IMR-90 (cell line): ENCODE results near the gene GPR108. TPM values are rescaled to one million over a fixed set of nuclear protein-coding genes. Genes with fewer than 3 reads are reported as not detected.

ENCODE experiments used
- ATAC-seq: fragments of 200-7000 bp; cut with Tn5 transposase; 2 replicates; pipeline ENCODE4 v1.9.1; 2020; ENCODE audit warnings: low read depth, mild to moderate bottlenecking, moderate library complexity
- BruUV-seq: library from RNA; stranded (reverse); fragments of 400-500 nt; replicated peaks from 2 replicates; lab custom pipeline; 2021; lab: Mats Ljungman, UMichigan
- CTCF ChIA-PET: fragments of 300-600 bp; formaldehyde crosslinking; extraction: SDS; loops from one replicate; lab custom pipeline; 2021; ENCODE audit warnings: antibody characterized with exemption; lab: Yijun Ruan, JAX
- POLR2A ChIA-PET: fragments of 300-600 bp; sonication (Branson Sonifier 250); formaldehyde crosslinking; loops from one replicate; lab custom pipeline; 2022; ENCODE audit warnings: antibody characterized with exemption; ENCODE audit not compliant: unreplicated experiment; lab: Charles Lee
- DNase-seq: peaks from one replicate; pipeline ENCODE4 v3.0.0; 2013
- H2AFZ ChIP-seq: replicated peaks from 2 replicates; pipeline ENCODE3; 2013; ENCODE audit warnings: low read length, mild to moderate bottlenecking; ENCODE audit not compliant: poor library complexity
- H2AK5ac ChIP-seq: 2 replicates; pipeline ENCODE4 v1.6.1; 2013; ENCODE audit warnings: low read depth, low read length, inconsistent platforms
- H2AK9ac ChIP-seq: replicated peaks from 2 replicates; pipeline ENCODE3; 2013; ENCODE audit warnings: mild to moderate bottlenecking, low read depth, low read length, moderate library complexity; ENCODE audit not compliant: poor library complexity
- H2BK120ac ChIP-seq: 2 replicates; pipeline ENCODE4 v1.6.1; 2013; ENCODE audit warnings: low read depth, low read length, inconsistent platforms
- H2BK15ac ChIP-seq: 3 replicates; pipeline ENCODE4 v1.6.1; 2013; ENCODE audit warnings: low read depth, low read length, inconsistent platforms
- H2BK20ac ChIP-seq: 2 replicates; pipeline ENCODE4 v1.6.1; 2013; ENCODE audit warnings: low read depth, mild to moderate bottlenecking, inconsistent platforms, low read length, moderate library complexity
- H2BK5ac ChIP-seq: 2 replicates; pipeline ENCODE4 v1.6.1; 2013; ENCODE audit warnings: mild to moderate bottlenecking, low read depth, low read length, inconsistent platforms; ENCODE audit not compliant: poor library complexity, severe bottlenecking
- H3K14ac ChIP-seq: replicated peaks from 2 replicates; pipeline ENCODE4 v1.6.1; 2013; ENCODE audit warnings: low read depth, low read length, inconsistent platforms
- H3K18ac ChIP-seq: 2 replicates; pipeline ENCODE4 v1.6.1; 2013; ENCODE audit warnings: low read depth, low read length, control low read depth
- H3K23ac ChIP-seq: 2 replicates; pipeline ENCODE4 v1.6.1; 2013; ENCODE audit warnings: low read depth, low read length, inconsistent platforms
- H3K27ac ChIP-seq: 2 replicates; pipeline ENCODE4 v1.5.1; 2013; ENCODE audit warnings: mild to moderate bottlenecking, control low read depth, low read length; ENCODE audit not compliant: insufficient read depth
- H3K27me3 ChIP-seq: 2 replicates; pipeline ENCODE4 v1.6.1; 2013; ENCODE audit warnings: low read length; ENCODE audit not compliant: control insufficient read depth, insufficient read depth
- H3K36me3 ChIP-seq: 2 replicates; pipeline ENCODE4 v1.6.1; 2013; ENCODE audit warnings: low read length, mixed read lengths; ENCODE audit not compliant: control insufficient read depth, insufficient read depth
- H3K4ac ChIP-seq: 2 replicates; pipeline ENCODE4 v1.6.1; 2013; ENCODE audit warnings: low read depth, low read length, inconsistent platforms
- H3K4me1 ChIP-seq: 2 replicates; pipeline ENCODE4 v1.6.1; 2013; ENCODE audit warnings: low read length, mixed read lengths; ENCODE audit not compliant: control insufficient read depth, insufficient read depth
- H3K4me2 ChIP-seq: 2 replicates; pipeline ENCODE4 v1.6.1; 2013; ENCODE audit warnings: low read depth, mild to moderate bottlenecking, control low read depth, low read length, moderate library complexity
- H3K4me3 ChIP-seq: 2 replicates; pipeline ENCODE4 v1.5.1; 2013; ENCODE audit warnings: low read depth, mild to moderate bottlenecking, control low read depth, low read length, moderate library complexity; ENCODE audit not compliant: insufficient read depth
- H3K56ac ChIP-seq: 2 replicates; pipeline ENCODE4 v1.6.1; 2013; ENCODE audit warnings: low read length, inconsistent platforms; ENCODE audit not compliant: insufficient read depth; ENCODE audit errors: extremely low read depth
- H3K79me1 ChIP-seq, 2 experiments: 2 replicates each; pipeline ENCODE4 v1.6.1; 2013; ENCODE audit warnings: low read length in 2 of 2, inconsistent platforms in 1 of 2, low read depth in 1 of 2
- H3K9ac ChIP-seq: 2 replicates; pipeline ENCODE4 v1.6.1; 2013; ENCODE audit warnings: low read depth, low read length, control low read depth
- H3K9me1 ChIP-seq: 2 replicates; pipeline ENCODE4 v1.6.1; 2013; ENCODE audit warnings: low read length, inconsistent platforms; ENCODE audit not compliant: insufficient read depth
- H3K9me3 ChIP-seq: 2 replicates; pipeline ENCODE4 v1.6.1; 2013; ENCODE audit warnings: low read length; ENCODE audit not compliant: control insufficient read depth, insufficient read depth
- H4K20me1 ChIP-seq: 2 replicates; pipeline ENCODE4 v1.6.1; 2013; ENCODE audit warnings: low read length, inconsistent platforms; ENCODE audit not compliant: insufficient read depth
- H4K5ac ChIP-seq: 2 replicates; pipeline ENCODE4 v1.6.1; 2013; ENCODE audit warnings: mild to moderate bottlenecking, low read depth, low read length, control low read depth
- H4K8ac ChIP-seq, 2 experiments: 2 replicates each; pipeline ENCODE4 v1.6.1; 2013; ENCODE audit warnings: low read depth in 2 of 2, low read length in 2 of 2, control low read depth in 1 of 2, inconsistent platforms in 1 of 2
- H4K91ac ChIP-seq: 2 replicates; pipeline ENCODE4 v1.6.1; 2013; ENCODE audit warnings: low read depth, low read length, inconsistent platforms; ENCODE audit not compliant: insufficient read depth
- BHLHE40 ChIP-seq: fragments of 150-350 bp; IDR thresholded peaks from 2 replicates; pipeline ENCODE4 v1.6.1; 2016; ENCODE audit warnings: mild to moderate bottlenecking, low read depth, low read length
- CEBPB ChIP-seq: IDR thresholded peaks from 2 replicates; pipeline ENCODE4 v1.6.1; 2012; ENCODE audit warnings: low read depth, low read length, improper control_type of control experiment
- CHD1 ChIP-seq: IDR thresholded peaks from 2 replicates; pipeline ENCODE4 v1.6.1; 2012; ENCODE audit warnings: low read depth, low read length, improper control_type of control experiment
- FOS ChIP-seq: fragments of 150-350 bp; IDR thresholded peaks from 2 replicates; pipeline ENCODE4 v1.6.1; 2016; ENCODE audit warnings: low read depth, low read length
- MAFK ChIP-seq: IDR thresholded peaks from 2 replicates; pipeline ENCODE4 v1.6.1; 2012; ENCODE audit warnings: low read depth, low read length, improper control_type of control experiment
- MAZ ChIP-seq: IDR thresholded peaks from 2 replicates; pipeline ENCODE4 v1.6.1; 2012; ENCODE audit warnings: low read depth, mild to moderate bottlenecking, low read length, improper control_type of control experiment, moderate library complexity, borderline replicate concordance
- NFE2L2 ChIP-seq: fragments of 150-350 bp; IDR thresholded peaks from 2 replicates; pipeline ENCODE4 v1.6.1; 2016; ENCODE audit warnings: low read depth, mild to moderate bottlenecking, low read length
- POLR2A ChIP-seq: IDR thresholded peaks from 2 replicates; pipeline ENCODE4 v1.6.1; 2012; ENCODE audit warnings: mild to moderate bottlenecking, low read depth, low read length
- RAD21 ChIP-seq: IDR thresholded peaks from 2 replicates; pipeline ENCODE4 v1.6.1; 2012; ENCODE audit warnings: low read length, improper control_type of control experiment
- RCOR1 ChIP-seq: IDR thresholded peaks from 2 replicates; pipeline ENCODE4 v1.6.1; 2012; ENCODE audit warnings: mild to moderate bottlenecking, low read length, improper control_type of control experiment; ENCODE audit not compliant: insufficient replicate concordance
- RFX5 ChIP-seq: IDR thresholded peaks from 2 replicates; pipeline ENCODE4 v1.8.0; 2012; ENCODE audit warnings: low read depth, mild to moderate bottlenecking, low read length, moderate library complexity
- SMC3 ChIP-seq: fragments of 150-350 bp; IDR thresholded peaks from 2 replicates; pipeline ENCODE4 v1.6.1; 2016; ENCODE audit warnings: low read depth, mild to moderate bottlenecking, antibody characterized with exemption, low read length, moderate library complexity
- WGBS, 2 experiments: methylation state at CpG; one replicate each; pipeline versions ENCODE4 v1.1.5 to v1.1.7; 2013; ENCODE audit warnings: missing lambda C conversion rate in 2 of 2; ENCODE audit not compliant: insufficient read length in 1 of 2; ENCODE audit errors: extremely low coverage in 2 of 2; 5-methylcytosine and 5-hydroxymethylcytosine counted together
- dilution Hi-C: fragments of 300-500 bp; cut with HindIII; formaldehyde crosslinking; loops from one replicate; pipeline ENCODE4 v1.14.3; 2018; ENCODE audit warnings: low sequenced_read_pairs; ENCODE audit not compliant: unreplicated experiment
- in situ Hi-C: fragments of 300-500 bp; cut with MboI; formaldehyde crosslinking; loops from 3 replicates; pipeline ENCODE4 v1.14.3; 2019; ENCODE audit warnings: low sequenced_read_pairs, inconsistent platforms, mixed read lengths
- intact Hi-C: fragments of 100-400 bp; cut with micrococcal nuclease; formaldehyde crosslinking; loops from 2 replicates; pipeline ENCODE4 v1.10.0; 2022
- polyA plus RNA-seq, 3 experiments: library from polyadenylated mRNA; depleted of rRNA; stranded (reverse); fragments of >200 nt; gene quantifications; 2 replicates each; pipeline ENCODE4 v1.2.3, GENCODE V29; 2012; ENCODE audit warnings: low replicate concordance in 1 of 3
- total RNA-seq: library from RNA; depleted of rRNA; stranded (reverse); fragments of >200 nt; gene quantifications from 2 replicates; pipeline ENCODE4 v1.2.3, GENCODE V29; 2012
- TF ChIP-seq, protein P1 (sequence below): fragments of 150-350 bp; IDR thresholded peaks from 2 replicates; pipeline ENCODE4 v1.6.1; 2016; ENCODE audit warnings: low read depth, mild to moderate bottlenecking, low read length, moderate library complexity, borderline replicate concordance
- TF ChIP-seq, protein P2 (sequence below): fragments of 150-350 bp; IDR thresholded peaks from 2 replicates; pipeline ENCODE4 v1.6.1; 2017; ENCODE audit warnings: mild to moderate bottlenecking, antibody characterized with exemption, low read length, low read depth
- TF ChIP-seq, protein P3 (sequence below): conservative IDR thresholded peaks from 2 replicates; pipeline ENCODE4 v1.5.1; 2012; ENCODE audit warnings: mild to moderate bottlenecking, low read depth, low read length, improper control_type of control experiment

Gene GPR108
- total and polyA plus RNA-seq, 2 of the 4 experiments (the other 2 are of a cell fraction) = 28.0 to 38.9 TPM

DNA sequence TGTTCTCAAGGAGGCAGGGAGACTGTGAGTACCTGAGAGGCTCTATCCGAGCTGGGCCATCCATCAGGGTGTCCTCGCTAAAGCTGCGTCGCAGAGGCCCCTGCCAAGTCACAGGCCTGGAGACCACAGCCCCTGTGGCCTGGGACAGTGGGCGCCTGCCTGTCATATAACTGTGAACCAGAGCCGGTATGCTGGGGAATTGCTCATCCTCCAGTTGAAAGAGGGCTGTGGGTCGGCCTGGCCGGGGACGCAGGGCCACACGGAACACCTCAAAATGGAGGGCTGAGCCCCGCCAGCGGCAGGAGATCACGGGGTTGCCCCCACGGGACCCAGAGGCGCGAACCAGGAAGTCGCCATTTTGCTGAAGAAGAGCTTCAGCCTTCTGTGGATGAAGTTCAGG, 23.2 kb upstream of the GPR108 start:
- H3K36me3 ChIP-seq = no peaks in the 10 kb centered on the region
- H4K8ac ChIP-seq = no peak overlapping the region
- intact Hi-C loops (no loop called here), in situ Hi-C loops (no loop called here), dilution Hi-C loops (no loop called here)
- H3K9me1 ChIP-seq = no peaks in the 10 kb centered on the region
- no peak overlapping the region for H2AFZ ChIP-seq
- no peaks in the 10 kb centered on the region for H4K20me1 ChIP-seq
- no peak overlapping the region for H4K5ac ChIP-seq
- no peaks in the 10 kb centered on the region for H3K9me3 ChIP-seq
- ChIA-PET CTCF (no interaction called here), POLR2A (no interaction called here)
- H3K23ac ChIP-seq = no peak overlapping the region
- DNase-seq (no peak), ATAC-seq (no peak)
- BruUV-seq = no TSS peak
- no peak overlapping the region for H3K4me2 ChIP-seq
- no peaks in the 10 kb centered on the region for H3K4me1 ChIP-seq
- H4K91ac ChIP-seq = no peak overlapping the region
- no peak overlapping the region for H2BK5ac ChIP-seq
- H2AK5ac ChIP-seq = no peak overlapping the region
- no peak overlapping the region for H3K18ac ChIP-seq
- no peak overlapping the region for H2AK9ac ChIP-seq
- H3K79me1 ChIP-seq = no peaks in the 10 kb centered on the region
- H3K4me3 ChIP-seq = no peak overlapping the region
- H3K9ac ChIP-seq = no peak overlapping the region
- no peak overlapping the region for H2BK20ac ChIP-seq
- no peak overlapping the region for H2BK120ac ChIP-seq
- H3K27me3 ChIP-seq = no peaks in the 10 kb centered on the region
- no peak overlapping the region for H3K14ac ChIP-seq
- no peak overlapping the region for H3K56ac ChIP-seq
- H3K4ac ChIP-seq = no peak overlapping the region
- no peak overlapping the region for H3K27ac ChIP-seq
- 90% methylated on average over 5 of the region's 17 CpGs; no CpG with 5 or more reads in 1 of the 2 experiments for WGBS, 2 experiments
- no peak overlapping the region for H2BK15ac ChIP-seq
- TF ChIP-seq RAD21 (no peak), FOS (no peak), NFE2L2 (no peak), BHLHE40 (no peak), POLR2A (no peak), RFX5 (no peak), MAFK (no peak), RCOR1 (no peak), CHD1 (no peak), CEBPB (no peak), MAZ (no peak), SMC3 (no peak)
- TF ChIP-seq, protein P1, sequence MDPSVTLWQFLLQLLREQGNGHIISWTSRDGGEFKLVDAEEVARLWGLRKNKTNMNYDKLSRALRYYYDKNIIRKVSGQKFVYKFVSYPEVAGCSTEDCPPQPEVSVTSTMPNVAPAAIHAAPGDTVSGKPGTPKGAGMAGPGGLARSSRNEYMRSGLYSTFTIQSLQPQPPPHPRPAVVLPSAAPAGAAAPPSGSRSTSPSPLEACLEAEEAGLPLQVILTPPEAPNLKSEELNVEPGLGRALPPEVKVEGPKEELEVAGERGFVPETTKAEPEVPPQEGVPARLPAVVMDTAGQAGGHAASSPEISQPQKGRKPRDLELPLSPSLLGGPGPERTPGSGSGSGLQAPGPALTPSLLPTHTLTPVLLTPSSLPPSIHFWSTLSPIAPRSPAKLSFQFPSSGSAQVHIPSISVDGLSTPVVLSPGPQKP = no peak
- TF ChIP-seq, protein P2, sequence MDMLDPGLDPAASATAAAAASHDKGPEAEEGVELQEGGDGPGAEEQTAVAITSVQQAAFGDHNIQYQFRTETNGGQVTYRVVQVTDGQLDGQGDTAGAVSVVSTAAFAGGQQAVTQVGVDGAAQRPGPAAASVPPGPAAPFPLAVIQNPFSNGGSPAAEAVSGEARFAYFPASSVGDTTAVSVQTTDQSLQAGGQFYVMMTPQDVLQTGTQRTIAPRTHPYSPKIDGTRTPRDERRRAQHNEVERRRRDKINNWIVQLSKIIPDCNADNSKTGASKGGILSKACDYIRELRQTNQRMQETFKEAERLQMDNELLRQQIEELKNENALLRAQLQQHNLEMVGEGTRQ = no peak
- TF ChIP-seq, protein P3, sequence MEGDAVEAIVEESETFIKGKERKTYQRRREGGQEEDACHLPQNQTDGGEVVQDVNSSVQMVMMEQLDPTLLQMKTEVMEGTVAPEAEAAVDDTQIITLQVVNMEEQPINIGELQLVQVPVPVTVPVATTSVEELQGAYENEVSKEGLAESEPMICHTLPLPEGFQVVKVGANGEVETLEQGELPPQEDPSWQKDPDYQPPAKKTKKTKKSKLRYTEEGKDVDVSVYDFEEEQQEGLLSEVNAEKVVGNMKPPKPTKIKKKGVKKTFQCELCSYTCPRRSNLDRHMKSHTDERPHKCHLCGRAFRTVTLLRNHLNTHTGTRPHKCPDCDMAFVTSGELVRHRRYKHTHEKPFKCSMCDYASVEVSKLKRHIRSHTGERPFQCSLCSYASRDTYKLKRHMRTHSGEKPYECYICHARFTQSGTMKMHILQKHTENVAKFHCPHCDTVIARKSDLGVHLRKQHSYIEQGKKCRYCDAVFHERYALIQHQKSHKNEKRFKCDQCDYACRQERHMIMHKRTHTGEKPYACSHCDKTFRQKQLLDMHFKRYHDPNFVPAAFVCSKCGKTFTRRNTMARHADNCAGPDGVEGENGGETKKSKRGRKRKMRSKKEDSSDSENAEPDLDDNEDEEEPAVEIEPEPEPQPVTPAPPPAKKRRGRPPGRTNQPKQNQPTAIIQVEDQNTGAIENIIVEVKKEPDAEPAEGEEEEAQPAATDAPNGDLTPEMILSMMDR = no peak
